ENCODE measurements around the gene MCEMP1. TPM values are rescaled to one million over a fixed set of nuclear protein-coding genes. Genes with fewer than 3 reads are reported as not detected.
A peak's percentile ranks its signal among the peaks of the same experiment; 100 is the strongest.

MCEMP1 gene
- total and polyA plus RNA-seq, 11 donors, result 0.16 to 1.4 (median 0.54) TPM; not detected in 3

- WGBS, 4 donors, result 60 to 72% (median 64%) methylated on average over 8 of the region's 8 CpGs
- intact Hi-C loops (cut with DNase I), result loop anchor here in 7 of 10 donors (5.0 to 10.0 kb wide), 6 partner anchors 140 to 598 kb away; partner anchors contain the start of gene MAP2K7 (in 1 of the 7)
Measured at GRCh38 chr19:7654401-7654800, 22.5 kb upstream of the MCEMP1 start.

GRCh38 chr19:7655581-7655980 is 21.3 kb upstream of the MCEMP1 start:
- no peak for TF ChIP-seq CTCF (IDR thresholded peaks at IDR 0.05)
- no peak for TF ChIP-seq POLR2A (IDR thresholded peaks at IDR 0.05)
- Histone ChIP-seq H3K4me3 (no peak overlapping the region), H3K36me3 (no peaks in the 10 kb centered on the region), H3K9me3 (no peaks in the 10 kb centered on the region), H3K27ac (no peak overlapping the region), H3K27me3 (peaks cover 0 to 6% (median 0%) of the 10 kb centered on the region in 9 donors), H3K4me1 (peaks cover 0 to 33% (median 0%) of the 10 kb centered on the region in 12 donors)
- 54 to 61% (median 58%) methylated on average over 8 of the region's 8 CpGs for WGBS, 4 donors
- intact Hi-C loops (cut with DNase I), result loop anchor here in 3 of 10 donors (10.0 kb wide), 3 partner anchors 139 to 249 kb away; partner anchors contain the start of gene MAP2K7 (in 1 of the 3)
- DNase-seq, result no peak
- ATAC-seq, result no peak

More at GRCh38 chr19:7654401-7654800, 22.5 kb upstream of the MCEMP1 start:
- Histone ChIP-seq H3K36me3 (no peaks in the 10 kb centered on the region), H3K4me3 (no peak overlapping the region), H3K27ac (no peak overlapping the region), H3K4me1 (peaks cover 0 to 33% (median 0%) of the 10 kb centered on the region in 12 donors), H3K9me3 (no peaks in the 10 kb centered on the region), H3K27me3 (peaks cover 0 to 6% (median 0%) of the 10 kb centered on the region in 9 donors)
- ATAC-seq (no peak), DNase-seq (no peak)
- TF ChIP-seq CTCF (IDR thresholded peaks at IDR 0.05) (no peak), POLR2A (IDR thresholded peaks at IDR 0.05) (no peak)

GRCh38 chr19:7657131-7657751 is 19.6 kb upstream of the MCEMP1 start:
- WGBS, 4 donors, result 37 to 43% (median 39%) methylated on average over 11 to 14 of the region's 14 CpGs
- ATAC-seq, result peak in 2 of 4 donors; percentile 46 to 70
- no peak for DNase-seq
- intact Hi-C loops (cut with DNase I), result loop anchor here in 3 of 10 donors (10.0 kb wide), 3 partner anchors 138 to 248 kb away; partner anchors contain the start of gene MAP2K7 (in 1 of the 3)
- peaks cover 0 to 31% (median 0%) of the 10 kb centered on the region in 12 donors for H3K4me1 ChIP-seq
- H3K9me3 ChIP-seq, result no peaks in the 10 kb centered on the region
- H3K27me3 ChIP-seq, result peaks cover 0 to 13% (median 0%) of the 10 kb centered on the region in 9 donors
- H3K36me3 ChIP-seq, result no peaks in the 10 kb centered on the region
- H3K27ac ChIP-seq, result peak overlapping the region in 1 of 12 donors; percentile 56
- TF ChIP-seq CTCF (IDR thresholded peaks at IDR 0.05) (no peak), POLR2A (IDR thresholded peaks at IDR 0.05) (no peak)
- no peak overlapping the region for H3K4me3 ChIP-seq

GRCh38 chr19:7658219-7658686 is 18.6 kb upstream of the MCEMP1 start:
- no peak for DNase-seq
- intact Hi-C loops (cut with DNase I), result loop anchor here in 3 of 10 donors (10.0 kb wide), 3 partner anchors 137 to 247 kb away; partner anchors contain the start of gene MAP2K7 (in 1 of the 3)

More at GRCh38 chr19:7658219-7658686, 18.6 kb upstream of the MCEMP1 start:
- Histone ChIP-seq H3K4me1 (peaks cover 0 to 27% (median 0%) of the 10 kb centered on the region in 12 donors), H3K4me3 (peak overlapping the region in 1 of 12 donors; percentile 5), H3K27ac (peak overlapping the region in 1 of 12 donors; percentile 56), H3K36me3 (no peaks in the 10 kb centered on the region), H3K9me3 (no peaks in the 10 kb centered on the region), H3K27me3 (peaks cover 0 to 22% (median 0%) of the 10 kb centered on the region in 9 donors)
- 33 to 40% (median 35%) methylated on average over 9 of the region's 9 CpGs for WGBS, 4 donors
- TF ChIP-seq POLR2A (IDR thresholded peaks at IDR 0.05), result no peak
- TF ChIP-seq CTCF (IDR thresholded peaks at IDR 0.05), result no peak
- ATAC-seq, result no peak
